Erythroblast (primary cell): ENCODE data around the gene KCNQ5.

Experiments
- GATA1 ChIP-seq: IDR thresholded peaks from 2 replicates; pipeline ENCODE4 v1.6.1; 2011; ENCODE audit warnings: low read depth, mild to moderate bottlenecking, control low read depth, low read length, moderate library complexity
- POLR2A ChIP-seq: IDR thresholded peaks from 2 replicates; pipeline ENCODE4 v1.6.1; 2011; ENCODE audit warnings: mild to moderate bottlenecking, low read length

- no peak for TF ChIP-seq POLR2A
- no peak for TF ChIP-seq GATA1
These were observed 322.8 kb downstream of the KCNQ5 start for GRCh38 chr6:72944660-72945059.
